Kasumi-1 (cell line): ENCODE measurements around the gene GALNT7.
"Not testable (repeated sequence)": the region's sequence is repeated elsewhere in the genome, so short reads cannot be mapped to it uniquely, and the experiment has no call there.

Source experiments
- DNase-seq, 2 experiments: peaks; one replicate each; lab custom pipeline; 2025; lab: John Stamatoyannopoulos, UW

GALNT7 gene

GRCh38 chr4:173166491-173166890 lies 2.1 kb upstream of the GALNT7 start:
- DNase-seq: no peak

GRCh38 chr4:173167758-173168395 lies 734 bp upstream of the GALNT7 start:
- peak; percentile 84 to 90 for DNase-seq

GRCh38 chr4:173169178-173169427 lies 492 bp downstream of the GALNT7 start:
- DNase-seq: no peak

GRCh38 chr4:173169428-173170181 lies 994 bp downstream of the GALNT7 start:
- peak; percentile 66 to 72 for DNase-seq

GRCh38 chr4:173170182-173170778 lies 1.7 kb downstream of the GALNT7 start:
- peak; percentile 82 to 88 for DNase-seq

- peak; percentile 79 to 86 for DNase-seq
Measured at GRCh38 chr4:173171098-173171497, 2.5 kb downstream of the GALNT7 start.

GRCh38 chr4:173171987-173172386 lies 3.4 kb downstream of the GALNT7 start:
- DNase-seq: peak; percentile 66 to 77

- DNase-seq: no peak
Measured at GRCh38 chr4:173174184-173174583, 5.6 kb downstream of the GALNT7 start.

- DNase-seq: no peak
Measured at GRCh38 chr4:173174594-173175012, 6.0 kb downstream of the GALNT7 start.

- no peak for DNase-seq
Measured at GRCh38 chr4:173176010-173176409, 7.4 kb downstream of the GALNT7 start.

- DNase-seq: no peak
Measured at GRCh38 chr4:173177232-173177631, 8.6 kb downstream of the GALNT7 start.

- no peak for DNase-seq
Measured at GRCh38 chr4:173178144-173178543, 9.5 kb downstream of the GALNT7 start.

- no peak for DNase-seq
Measured at GRCh38 chr4:173181848-173182247, 13.2 kb downstream of the GALNT7 start.

GRCh38 chr4:173182403-173182802 lies 13.8 kb downstream of the GALNT7 start:
- DNase-seq: no peak

GRCh38 chr4:173183659-173184247 lies 15.1 kb downstream of the GALNT7 start:
- DNase-seq: not testable (repeated sequence)

GRCh38 chr4:173185847-173186510 lies 17.4 kb downstream of the GALNT7 start:
- no peak for DNase-seq

- DNase-seq: no peak
Measured at GRCh38 chr4:173187732-173188131, 19.1 kb downstream of the GALNT7 start.

- no peak for DNase-seq
Measured at GRCh38 chr4:173188648-173189047, 20.0 kb downstream of the GALNT7 start.

GRCh38 chr4:173189117-173189693 lies 20.6 kb downstream of the GALNT7 start:
- DNase-seq: no peak

- no peak for DNase-seq
Measured at GRCh38 chr4:173191623-173192041, 23.0 kb downstream of the GALNT7 start.

- no peak for DNase-seq
Measured at GRCh38 chr4:173192375-173193162, 24.0 kb downstream of the GALNT7 start.
